ENCODE measurements around the gene NPPA.
A peak's percentile ranks its signal among the peaks of the same experiment; 100 is the strongest.
"Not testable (repeated sequence)": the region's sequence is repeated elsewhere in the genome, so short reads cannot be mapped to it uniquely, and the experiment has no call there.

NPPA gene

DNA sequence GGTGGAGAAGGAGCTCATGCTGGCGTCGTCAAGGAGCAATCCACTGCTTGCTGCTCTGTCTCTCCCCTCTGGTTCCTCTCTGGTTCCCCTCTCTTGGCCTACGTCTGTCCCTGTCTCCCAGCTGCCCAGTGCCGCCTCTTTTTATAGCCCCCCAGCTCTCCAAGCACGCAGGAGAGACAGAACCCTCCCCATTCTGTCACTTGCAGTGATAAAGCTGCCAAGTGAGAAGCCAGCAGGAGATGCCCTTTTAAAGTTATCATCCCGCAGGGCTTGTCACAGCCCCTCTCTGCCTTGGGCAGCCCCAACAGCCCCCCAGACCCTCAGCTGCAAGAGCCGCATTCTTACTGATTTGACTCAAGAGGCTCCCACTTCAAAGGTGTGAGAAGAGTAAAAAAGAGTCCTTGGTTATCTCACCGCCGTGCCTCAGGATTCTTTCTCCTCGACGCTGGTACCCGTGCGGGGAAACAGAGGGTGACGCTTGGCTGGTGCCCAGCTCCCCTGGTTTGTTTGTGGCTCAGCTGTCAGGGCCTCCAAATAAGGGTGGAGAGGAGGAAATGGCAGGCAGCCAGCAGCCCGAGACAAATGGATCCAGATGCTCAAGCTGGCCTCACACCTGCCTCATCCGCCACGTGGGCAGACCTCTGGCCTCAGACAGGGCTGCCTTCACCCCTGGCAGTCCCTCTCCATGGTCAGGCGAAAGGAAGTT is at the start of gene NPPA:
Gene NPPA, minus strand, starts transcription at position 117 of the 706 bp plus-strand sequence. Its CDS starts 99 bp downstream, at position 18.
- no peak for DNase-seq

- DNase-seq = not testable (repeated sequence)
Measured at GRCh38 chr1:11894501-11894900, 46.9 kb upstream of the NPPA start.

DNA sequence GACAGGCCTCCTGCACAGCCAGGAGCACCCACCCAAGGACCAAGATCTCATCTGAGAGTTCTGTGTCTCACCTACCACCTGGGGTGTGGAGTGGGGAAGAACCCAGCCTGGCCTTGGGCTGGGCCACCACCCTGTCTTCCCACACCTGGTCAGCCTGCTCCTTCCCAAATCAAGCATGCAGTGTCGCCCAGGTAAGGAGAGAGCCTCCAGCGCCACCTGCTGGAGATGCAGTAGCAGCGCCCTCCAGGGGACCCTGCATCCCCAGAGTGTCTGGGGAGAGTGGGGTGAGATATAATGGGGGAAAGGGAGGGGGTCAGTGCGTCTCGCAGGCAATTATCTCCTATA is 46.3 kb upstream of the NPPA start:
- peak; percentile 84 for DNase-seq

GRCh38 chr1:11891433-11892186 is 44.0 kb upstream of the NPPA start:
- DNase-seq = no peak

DNA sequence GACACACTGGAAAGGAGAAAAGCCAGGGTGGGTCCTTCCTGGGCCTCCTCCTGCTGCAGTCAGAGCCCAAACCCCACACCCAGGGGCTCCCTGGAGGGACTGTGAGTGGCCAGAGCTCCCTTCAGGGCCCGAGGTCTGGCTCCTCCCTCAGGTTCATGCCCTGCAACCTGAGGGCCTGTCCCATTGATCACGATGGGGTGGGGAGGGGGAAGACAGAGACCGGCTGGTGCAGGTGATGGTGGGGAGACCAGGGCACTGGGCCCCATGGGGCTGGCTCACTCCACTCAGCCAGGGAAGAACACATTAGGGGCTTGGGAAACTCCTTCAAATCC is 41.3 kb upstream of the NPPA start:
- DNase-seq = no peak

- DNase-seq = no peak
Measured at GRCh38 chr1:11888206-11888876, 40.8 kb upstream of the NPPA start.

DNA sequence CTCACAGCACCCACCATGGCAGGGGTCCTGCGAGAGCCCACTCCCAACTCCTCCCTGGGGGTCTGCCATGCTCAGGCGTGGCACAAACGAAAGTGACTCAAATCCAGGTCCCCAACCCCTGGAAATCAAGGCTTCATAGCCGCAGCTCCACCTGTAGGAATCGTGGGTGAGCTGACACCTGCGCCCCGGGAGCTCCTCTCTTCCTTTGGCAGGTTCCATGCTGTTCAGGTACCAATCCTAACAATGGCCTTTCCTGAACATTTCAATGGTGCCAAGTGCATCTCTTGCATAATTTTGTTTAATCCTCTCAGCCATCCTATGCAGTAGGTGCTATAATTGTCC is 40.1 kb upstream of the NPPA start:
- DNase-seq = no peak

GRCh38 chr1:11886986-11887665 is 39.5 kb upstream of the NPPA start:
- no peak for DNase-seq

DNA sequence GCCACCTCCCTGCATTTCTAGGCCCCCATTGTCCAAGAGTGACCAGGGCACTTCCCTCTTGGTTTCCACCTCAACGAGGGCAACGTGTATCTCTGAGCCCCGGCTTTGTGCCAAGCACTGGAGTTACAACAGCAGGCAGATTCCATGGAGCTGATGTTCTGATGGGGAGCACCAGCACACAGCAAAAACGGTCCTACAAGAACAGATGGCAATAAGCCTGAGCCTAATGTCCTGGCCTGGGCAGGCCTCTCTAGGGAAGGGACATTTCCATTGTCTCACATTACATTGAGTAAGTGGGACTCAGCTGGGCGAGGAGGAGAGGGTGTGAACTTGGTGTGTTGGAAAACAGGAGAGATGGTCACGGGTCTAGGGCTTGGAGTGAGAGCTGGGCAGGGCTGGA is 38.3 kb upstream of the NPPA start:
- no peak for DNase-seq

DNA sequence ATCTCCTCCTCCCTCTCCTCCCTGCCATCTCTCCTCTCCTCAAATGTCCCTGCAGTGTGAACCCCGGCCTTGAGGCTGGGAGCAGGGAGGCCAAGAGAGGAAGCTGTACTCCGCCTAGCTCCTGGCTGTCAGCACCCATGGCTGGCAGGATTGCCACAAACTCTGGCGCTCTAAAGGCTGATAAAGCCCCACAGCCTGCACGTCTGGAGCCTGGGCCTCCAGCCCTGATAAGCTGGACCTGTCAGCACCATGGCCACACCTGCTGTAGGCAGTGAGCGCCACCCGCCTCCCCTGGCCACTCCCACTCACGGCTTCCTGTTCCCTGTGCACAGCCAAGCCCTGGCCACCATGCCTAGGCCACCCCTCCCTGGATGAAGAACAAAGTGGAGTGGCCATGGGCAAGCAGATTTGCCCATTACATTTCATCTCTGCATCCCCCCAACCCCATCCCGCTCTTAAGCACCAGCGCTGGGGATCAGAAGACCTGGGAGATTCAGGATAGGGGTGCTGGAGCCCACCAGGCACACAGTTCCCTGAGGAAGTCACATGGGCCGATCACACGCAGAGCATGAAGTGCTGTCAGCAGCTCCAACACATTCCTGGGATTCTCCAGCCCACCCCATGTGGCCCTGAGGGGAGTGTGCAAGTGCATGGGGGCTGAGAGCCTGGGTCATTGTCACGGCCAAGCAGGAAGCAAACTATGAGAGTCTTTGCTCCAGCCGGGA is 35.4 kb upstream of the NPPA start:
- no peak for DNase-seq

DNA sequence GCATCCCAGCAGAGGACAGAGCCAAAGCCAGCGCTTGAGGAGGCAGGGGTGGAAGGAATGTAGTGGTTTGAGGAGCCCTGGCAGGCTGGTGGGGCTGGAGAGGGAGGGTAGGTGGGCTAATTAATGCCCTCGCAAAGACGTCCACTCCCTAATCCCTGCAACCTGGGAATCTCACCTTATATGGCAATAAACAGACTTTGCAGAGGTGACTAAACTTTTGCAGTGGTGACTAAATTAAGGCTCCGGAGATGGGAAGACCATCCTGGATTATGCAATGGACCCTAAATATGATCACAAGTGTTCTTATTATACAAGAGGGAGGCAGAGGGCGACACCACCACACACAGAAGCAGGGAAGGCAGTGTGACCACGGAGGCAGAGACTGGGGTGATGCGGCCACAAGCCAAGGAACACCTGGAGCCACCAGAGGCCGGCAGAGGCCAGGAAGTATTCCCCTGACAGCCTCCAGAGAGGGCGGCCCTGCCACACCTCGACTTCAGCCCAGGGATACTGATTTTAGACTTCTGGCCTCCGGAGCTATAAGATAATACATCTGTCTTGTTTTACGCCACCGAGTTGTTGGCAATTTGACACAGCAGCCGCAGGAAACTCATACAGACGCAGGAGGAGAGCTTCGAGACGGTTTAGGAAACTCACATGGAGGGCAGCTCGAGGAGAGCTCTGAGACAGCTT is 34.3 kb upstream of the NPPA start:
- no peak for DNase-seq

GRCh38 chr1:11880911-11881748 is 33.5 kb upstream of the NPPA start:
- no peak for DNase-seq

GRCh38 chr1:11880181-11880575 is 32.6 kb upstream of the NPPA start:
- DNase-seq = no peak

DNA sequence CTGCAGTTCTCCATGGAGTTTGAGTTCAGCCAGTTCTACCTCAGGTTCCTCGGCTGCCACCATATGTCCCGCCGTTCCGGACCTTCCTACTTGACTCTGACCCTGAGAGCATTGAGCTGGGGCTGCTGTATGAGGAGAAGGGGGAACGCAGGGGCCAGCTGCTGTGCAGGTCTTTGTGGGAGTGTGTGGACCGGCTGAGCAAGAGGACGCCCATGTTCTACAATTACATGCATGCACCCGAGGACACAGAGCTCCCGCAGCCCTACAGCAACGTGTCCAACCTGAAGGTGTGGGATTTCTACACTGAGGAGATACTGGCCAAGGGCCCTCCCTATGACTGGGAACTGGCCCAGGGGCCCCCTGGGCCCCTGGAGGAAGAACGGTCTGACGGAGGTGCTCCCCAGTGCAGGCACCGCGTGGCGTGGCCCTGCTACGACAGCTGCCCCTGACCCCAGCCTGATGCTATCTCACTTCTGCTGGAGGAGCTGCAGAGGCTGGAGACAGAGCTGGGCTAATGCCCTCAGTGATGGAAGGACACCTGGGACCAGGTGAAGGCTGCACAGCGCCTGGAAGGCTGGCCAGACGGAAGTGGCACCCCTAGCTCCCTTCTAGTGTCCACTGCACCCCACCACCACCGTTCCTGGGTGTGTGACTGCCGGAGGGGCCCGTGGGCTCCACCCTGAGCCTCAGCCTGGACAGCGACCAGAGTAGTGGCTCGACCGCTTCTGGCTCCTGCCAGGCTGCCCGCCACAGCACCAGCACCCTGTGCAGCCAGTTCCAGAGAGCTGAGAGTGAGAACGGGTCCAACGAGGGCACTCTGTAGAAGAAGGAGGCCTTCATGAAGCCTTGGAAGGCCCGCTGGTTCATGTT is 32.0 kb upstream of the NPPA start:
- no peak for DNase-seq

DNA sequence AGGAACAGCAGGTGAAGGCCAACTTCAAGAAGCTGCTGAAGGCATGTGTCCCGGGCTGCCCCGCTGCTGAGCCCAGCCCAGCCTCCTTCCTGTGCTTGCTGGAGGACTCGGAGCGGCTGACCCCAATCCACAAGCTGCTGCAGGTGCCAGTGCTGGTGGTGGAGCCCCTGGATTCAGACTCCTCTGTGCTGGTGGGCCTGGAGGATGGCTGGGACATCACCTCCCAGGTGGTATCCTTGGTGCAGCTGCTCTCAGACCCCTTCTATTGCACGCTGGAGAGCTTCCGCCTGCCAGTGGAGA is 31.3 kb upstream of the NPPA start:
- DNase-seq = no peak

- no peak for DNase-seq
Measured at GRCh38 chr1:11878081-11878890, 30.7 kb upstream of the NPPA start.

DNA sequence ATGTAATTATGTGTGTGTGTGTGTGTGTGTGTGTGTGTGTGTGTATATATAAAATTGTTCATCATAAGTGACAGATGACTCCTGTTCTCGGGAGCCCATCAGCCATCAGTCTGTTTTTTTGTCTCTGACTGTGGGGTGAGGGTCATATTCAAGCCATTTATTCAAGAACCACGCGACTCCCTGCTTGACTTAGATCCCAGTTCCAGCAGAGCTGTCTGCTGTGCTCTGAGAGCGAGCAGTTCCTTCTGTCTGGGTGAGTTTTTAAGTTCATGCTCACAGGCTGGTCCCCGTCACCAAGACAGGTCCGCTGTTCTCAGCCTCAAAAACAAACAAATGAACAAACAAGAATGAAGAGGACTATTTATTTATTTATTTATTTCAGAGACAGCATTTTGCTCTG is 29.5 kb upstream of the NPPA start:
- no peak for DNase-seq

GRCh38 chr1:11875094-11875493 is 27.5 kb upstream of the NPPA start:
- DNase-seq = no peak

DNA sequence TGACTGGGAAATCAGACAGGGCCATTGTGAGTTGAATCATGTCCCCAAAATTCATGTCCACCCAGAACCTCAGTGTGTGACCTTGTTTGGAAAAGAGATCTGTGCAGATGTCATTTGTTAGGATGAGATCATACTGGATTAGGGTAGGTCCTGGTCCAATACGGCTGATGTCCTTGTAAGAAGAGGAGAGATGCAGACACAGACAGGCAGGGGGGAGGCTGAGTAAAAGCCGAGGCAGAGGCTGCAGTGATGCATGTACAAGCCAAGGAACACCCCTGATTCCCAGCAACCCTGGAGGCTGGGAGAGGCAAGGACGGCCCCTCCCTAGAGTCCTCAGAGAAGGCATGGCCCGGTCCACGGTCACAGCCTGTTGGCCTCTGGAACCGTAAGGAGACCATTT is 27.0 kb upstream of the NPPA start:
- no peak for DNase-seq

GRCh38 chr1:11874258-11874562 is 26.6 kb upstream of the NPPA start:
- DNase-seq = no peak

All from stimulated activated CD8-positive, alpha-beta memory T cell treated with anti-CD3 and anti-CD28 coated beads, Interleukin-4, amount 100 ng/mL, for 48 hours (primary cell).